GM10248 (cell line): Measurements from ENCODE around the gene HACD2.

Experiments
- CTCF ChIA-PET: fragments of 300-600 bp; sonication (Branson Sonifier 250); formaldehyde crosslinking; extraction: SDS; loops from one replicate; lab custom pipeline; 2021; ENCODE audit warnings: antibody characterized with exemption; lab: Yijun Ruan, JAX
- POLR2A ChIA-PET: fragments of 350-650 bp; sonication (Branson Sonifier 250); formaldehyde crosslinking; extraction: SDS; loops from one replicate; lab custom pipeline; 2020; ENCODE audit warnings: antibody characterized with exemption; lab: Yijun Ruan, JAX
- DNase-seq: peaks from one replicate; pipeline ENCODE4 v3.0.0; 2012; ENCODE audit errors: extremely low spot score
- TF ChIP-seq, protein P1 (sequence below): IDR thresholded peaks from 2 replicates; pipeline ENCODE4 v1.5.1; 2012; ENCODE audit warnings: mild to moderate bottlenecking, low read depth; ENCODE audit errors: extremely low read depth, missing control alignments, control extremely low read depth

The HACD2 gene

DNA sequence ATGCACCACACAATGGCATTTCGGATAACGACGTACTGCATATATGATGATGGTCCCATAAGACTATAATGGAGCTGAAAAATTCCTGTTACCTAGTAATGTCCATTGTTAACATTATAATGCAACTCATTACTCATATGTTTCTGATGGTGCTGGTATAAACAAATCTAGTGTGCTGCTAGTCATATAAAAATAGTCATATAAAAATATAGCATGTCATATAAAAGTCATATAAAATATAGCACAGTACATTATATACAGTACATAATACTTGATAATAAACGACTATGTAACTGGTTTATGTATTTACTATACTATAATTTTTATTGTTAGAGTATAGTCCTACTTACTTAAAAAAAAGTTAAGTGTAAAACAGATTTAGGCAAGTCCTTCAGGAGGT, 50.6 kb downstream of the HACD2 start:
- TF ChIP-seq, protein P1, sequence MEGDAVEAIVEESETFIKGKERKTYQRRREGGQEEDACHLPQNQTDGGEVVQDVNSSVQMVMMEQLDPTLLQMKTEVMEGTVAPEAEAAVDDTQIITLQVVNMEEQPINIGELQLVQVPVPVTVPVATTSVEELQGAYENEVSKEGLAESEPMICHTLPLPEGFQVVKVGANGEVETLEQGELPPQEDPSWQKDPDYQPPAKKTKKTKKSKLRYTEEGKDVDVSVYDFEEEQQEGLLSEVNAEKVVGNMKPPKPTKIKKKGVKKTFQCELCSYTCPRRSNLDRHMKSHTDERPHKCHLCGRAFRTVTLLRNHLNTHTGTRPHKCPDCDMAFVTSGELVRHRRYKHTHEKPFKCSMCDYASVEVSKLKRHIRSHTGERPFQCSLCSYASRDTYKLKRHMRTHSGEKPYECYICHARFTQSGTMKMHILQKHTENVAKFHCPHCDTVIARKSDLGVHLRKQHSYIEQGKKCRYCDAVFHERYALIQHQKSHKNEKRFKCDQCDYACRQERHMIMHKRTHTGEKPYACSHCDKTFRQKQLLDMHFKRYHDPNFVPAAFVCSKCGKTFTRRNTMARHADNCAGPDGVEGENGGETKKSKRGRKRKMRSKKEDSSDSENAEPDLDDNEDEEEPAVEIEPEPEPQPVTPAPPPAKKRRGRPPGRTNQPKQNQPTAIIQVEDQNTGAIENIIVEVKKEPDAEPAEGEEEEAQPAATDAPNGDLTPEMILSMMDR, result no peak
- ChIA-PET CTCF (interaction anchor here (1.0 to 3.5 kb wide), 7 partner anchors 9 to 51 kb away, joined by 3 to 22 read pairs (median 4); no protein-coding TSS in a partner anchor), POLR2A (no interaction called here)
- no peak for DNase-seq

DNA sequence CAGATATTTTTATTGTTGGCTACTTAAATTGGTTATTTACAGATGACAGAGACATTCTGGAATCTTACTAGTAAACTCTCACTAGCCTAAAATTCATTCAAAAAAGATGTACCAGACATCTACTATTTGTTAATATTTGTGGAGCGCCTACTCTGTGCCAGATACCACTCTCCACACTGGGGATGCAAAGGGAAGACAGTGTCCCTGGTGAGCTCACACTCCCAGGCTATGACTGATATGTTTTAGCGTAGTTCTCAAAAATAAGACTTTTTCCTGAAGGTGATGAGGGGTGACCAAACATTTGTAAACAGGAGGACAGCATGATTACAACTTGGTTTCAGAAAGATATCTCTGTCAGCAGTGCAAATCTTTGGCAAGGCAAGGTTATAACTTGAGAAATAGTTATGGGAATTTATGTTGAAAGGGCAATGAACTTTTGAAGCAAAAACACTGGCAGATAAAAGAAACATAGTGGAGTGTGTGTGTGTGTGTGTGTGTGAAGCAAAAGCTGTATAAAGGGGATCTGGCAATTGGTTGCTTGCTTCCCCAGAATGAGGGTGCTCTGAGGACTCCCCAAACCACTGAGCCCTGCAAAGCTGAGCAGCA, 51.2 kb downstream of the HACD2 start:
- TF ChIP-seq, protein P1, result no peak
- ChIA-PET CTCF (interaction anchor here (1.5 to 3.5 kb wide), 2 partner anchors 26 to 50 kb away, joined by 4 to 22 read pairs; no protein-coding TSS in a partner anchor), POLR2A (interaction anchor here (0.7 kb wide), 1 partner anchor 12 kb away, joined by 5 read pairs; no protein-coding TSS in a partner anchor)
- DNase-seq, result no peak

DNA sequence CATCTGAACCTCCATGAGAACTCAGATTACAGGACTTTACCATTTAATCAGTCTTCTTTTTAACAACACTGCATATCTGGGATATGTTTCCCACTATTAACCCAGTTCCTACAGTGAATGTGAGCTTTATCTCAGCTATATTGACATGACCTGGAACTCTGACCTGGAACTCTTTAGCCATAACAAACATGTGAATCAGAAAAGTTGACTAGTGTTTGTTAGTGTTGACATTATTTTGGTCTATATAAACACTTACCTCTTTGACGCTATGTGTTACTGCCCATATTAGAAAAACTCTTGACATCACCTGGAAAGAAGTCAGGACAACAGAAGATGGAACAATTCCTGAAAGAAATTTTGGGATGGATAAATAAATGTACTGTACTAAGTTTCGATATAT, 56.7 kb downstream of the HACD2 start:
- TF ChIP-seq, protein P1, result no peak
- CTCF ChIA-PET, result interaction anchor here (1.1 to 3.3 kb wide), 4 partner anchors 17 to 39 kb away, joined by 3 to 7 read pairs (median 4); no protein-coding TSS in a partner anchor
- DNase-seq, result no peak
- POLR2A ChIA-PET, result no interaction called here

DNA sequence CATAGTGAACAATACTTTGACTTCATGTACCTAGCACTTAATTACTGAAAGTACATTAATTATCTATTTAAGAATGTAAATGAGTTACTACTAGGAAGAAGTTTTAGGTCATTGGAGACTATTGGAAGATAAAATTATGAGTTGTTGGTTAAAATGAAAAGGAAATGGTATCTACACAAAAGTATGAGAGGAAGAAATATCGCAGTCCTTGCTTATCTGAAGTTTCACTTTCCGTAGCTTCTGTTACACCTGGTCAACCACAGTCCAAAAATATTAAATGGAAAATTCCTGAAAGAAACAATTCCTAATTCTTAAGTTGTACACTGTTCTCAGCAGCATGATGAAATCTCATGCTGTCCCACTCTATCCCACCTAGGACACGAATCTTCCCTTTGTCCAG, 57.8 kb downstream of the HACD2 start:
- DNase-seq, result no peak
- POLR2A ChIA-PET, result interaction anchor here (0.7 kb wide), 1 partner anchor 252 kb away, joined by 3 read pairs; no protein-coding TSS in a partner anchor
- CTCF ChIA-PET, result interaction anchor here (0.5 to 3.3 kb wide), 6 partner anchors 12 to 43 kb away, joined by 3 to 7 read pairs (median 3); no protein-coding TSS in a partner anchor
- TF ChIP-seq, protein P1, result no peak

DNA sequence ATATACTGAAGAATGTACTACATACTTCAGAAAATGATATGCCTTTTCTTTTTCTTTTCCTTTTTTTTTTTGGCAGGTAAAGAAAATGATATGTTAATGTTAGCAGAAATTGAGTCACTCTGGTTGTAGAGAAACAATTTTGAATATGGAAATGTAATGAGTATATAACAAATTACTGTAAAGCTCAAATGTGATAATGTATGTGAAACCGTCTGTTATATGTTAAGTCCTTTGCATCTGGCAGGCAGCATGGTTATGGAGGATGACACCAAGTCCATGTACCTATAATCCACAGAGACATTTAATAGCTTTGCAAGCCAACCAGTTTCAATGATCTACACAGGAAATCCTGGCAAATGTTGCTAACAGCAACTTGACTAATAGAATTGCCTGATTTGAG, 58.4 kb downstream of the HACD2 start:
- TF ChIP-seq, protein P1, result no peak
- POLR2A ChIA-PET, result interaction anchor here (0.7 kb wide), 1 partner anchor 251 kb away, joined by 3 read pairs; no protein-coding TSS in a partner anchor
- CTCF ChIA-PET, result interaction anchor here (1.0 to 3.3 kb wide), 3 partner anchors 11 to 34 kb away, joined by 3 to 7 read pairs (median 3); no protein-coding TSS in a partner anchor
- DNase-seq, result no peak

DNA sequence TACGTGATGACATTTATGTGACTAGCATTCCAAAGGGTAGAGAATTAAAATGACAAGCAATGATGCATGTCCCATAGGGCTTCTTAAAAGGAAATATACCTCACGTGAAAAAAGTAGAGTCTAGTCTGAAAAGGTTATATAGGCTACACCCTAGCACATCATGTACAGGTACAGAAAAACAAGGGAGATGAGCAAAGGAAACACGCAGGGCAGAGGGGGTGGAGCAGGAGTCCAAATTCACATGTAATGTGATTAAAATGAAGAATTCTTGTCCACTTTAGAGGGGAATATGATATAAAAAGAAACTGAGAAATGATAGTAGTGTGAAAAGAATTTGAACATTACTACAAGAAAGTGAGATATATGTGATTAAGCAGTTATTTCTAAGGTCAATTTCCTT, 59.4 kb downstream of the HACD2 start:
- DNase-seq, result no peak
- ChIA-PET POLR2A (no interaction called here), CTCF (interaction anchor here (1.7 to 3.3 kb wide), 2 partner anchors 10 to 14 kb away, joined by 6 to 7 read pairs; no protein-coding TSS in a partner anchor)
- TF ChIP-seq, protein P1, result no peak
